ENCODE measurements around the gene SLIT3. TPM values are rescaled to one million over a fixed set of nuclear protein-coding genes. Genes with fewer than 3 reads are reported as not detected.

The SLIT3 gene
- total RNA-seq, 2 donors from 2014 or later = 6.6 to 6.7 TPM

- WGBS, 2 donors = 73 to 80% methylated on average over 5 of the region's 5 CpGs
- Histone ChIP-seq H3K4me3 (no peak overlapping the region), H3K27me3 (no peaks in the 10 kb centered on the region), H3K27ac (no peak overlapping the region), H3K4me1 (no peaks in the 10 kb centered on the region), H3K9me3 (no peaks in the 10 kb centered on the region), H3K36me3 (replicated peaks in 1 of 2; ENCODE audit: insufficient read depth in 1 of 2, low read depth in 2 of 2) (no peaks in the 10 kb centered on the region)
- intact Hi-C loops (cut with DNase I) = no loop called here
- ATAC-seq = no peak
- DNase-seq = no peak
- TF ChIP-seq POLR2A (IDR thresholded peaks at IDR 0.05) = no peak
- no peak for TF ChIP-seq CTCF (IDR thresholded peaks at IDR 0.05)
These were observed 360.9 kb downstream of the SLIT3 start for GRCh38 chr5:168939887-168940544.

- Histone ChIP-seq H3K4me3 (no peak overlapping the region), H3K27ac (no peak overlapping the region), H3K4me1 (no peaks in the 10 kb centered on the region), H3K9me3 (no peaks in the 10 kb centered on the region), H3K36me3 (replicated peaks in 1 of 2; ENCODE audit: insufficient read depth in 1 of 2, low read depth in 2 of 2) (no peaks in the 10 kb centered on the region), H3K27me3 (no peaks in the 10 kb centered on the region)
- WGBS, 2 donors = 77 to 79% methylated on average over 9 of the region's 9 CpGs
- no peak for ATAC-seq
- TF ChIP-seq POLR2A (IDR thresholded peaks at IDR 0.05) = no peak
- TF ChIP-seq CTCF (IDR thresholded peaks at IDR 0.05) = no peak
- no peak for DNase-seq
- intact Hi-C loops (cut with DNase I) = no loop called here
These were observed 361.7 kb downstream of the SLIT3 start for GRCh38 chr5:168939156-168939800.

GRCh38 chr5:168936511-168936910, 364.4 kb downstream of the SLIT3 start:
- no peaks in the 10 kb centered on the region for H3K27me3 ChIP-seq
- no peak for ATAC-seq
- WGBS, 2 donors = 82 to 84% methylated on average over 5 to 7 of the region's 7 CpGs
- H3K36me3 ChIP-seq (replicated peaks in 1 of 2; ENCODE audit: insufficient read depth in 1 of 2, low read depth in 2 of 2) = no peaks in the 10 kb centered on the region
- H3K9me3 ChIP-seq = no peaks in the 10 kb centered on the region
- no peak overlapping the region for H3K4me3 ChIP-seq
- intact Hi-C loops (cut with DNase I) = no loop called here
- H3K27ac ChIP-seq = no peak overlapping the region
- H3K4me1 ChIP-seq = no peaks in the 10 kb centered on the region
- no peak for DNase-seq
- TF ChIP-seq CTCF (IDR thresholded peaks at IDR 0.05) (no peak), POLR2A (IDR thresholded peaks at IDR 0.05) (no peak)

- intact Hi-C loops (cut with DNase I) = no loop called here
- TF ChIP-seq POLR2A (IDR thresholded peaks at IDR 0.05) (no peak), CTCF (IDR thresholded peaks at IDR 0.05) (no peak)
- no peaks in the 10 kb centered on the region for H3K4me1 ChIP-seq
- no peaks in the 10 kb centered on the region for H3K9me3 ChIP-seq
- WGBS, 2 donors = 88 to 90% methylated on average over 2 of the region's 2 CpGs
- no peak for DNase-seq
- no peaks in the 10 kb centered on the region for H3K36me3 ChIP-seq (replicated peaks in 1 of 2; ENCODE audit: insufficient read depth in 1 of 2, low read depth in 2 of 2)
- H3K4me3 ChIP-seq = no peak overlapping the region
- ATAC-seq = no peak
- H3K27me3 ChIP-seq = no peaks in the 10 kb centered on the region
- no peak overlapping the region for H3K27ac ChIP-seq
These were observed 365.8 kb downstream of the SLIT3 start for GRCh38 chr5:168935183-168935582.

DNA sequence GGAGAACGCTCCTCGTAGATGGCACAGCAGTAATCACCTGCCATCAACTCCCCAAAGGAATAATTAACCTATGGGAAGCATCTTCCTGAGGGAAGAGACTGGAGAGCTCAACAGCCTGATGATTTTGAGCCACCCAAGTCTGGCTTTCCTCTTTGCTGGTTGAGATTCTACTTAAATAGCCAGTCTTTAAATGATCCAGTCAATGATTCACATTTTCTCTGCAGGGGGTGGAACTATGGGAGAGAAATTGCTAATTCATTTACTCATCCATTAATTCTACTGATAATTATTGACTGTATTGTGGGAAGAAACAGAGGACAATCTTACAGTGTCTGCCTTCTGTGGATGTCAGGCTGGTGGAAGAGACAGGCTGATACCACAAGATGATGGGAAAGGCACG, 366.8 kb downstream of the SLIT3 start:
- WGBS, 2 donors = 71 to 76% methylated on average over 3 of the region's 3 CpGs
- Histone ChIP-seq H3K4me3 (no peak overlapping the region), H3K27me3 (no peaks in the 10 kb centered on the region), H3K4me1 (no peaks in the 10 kb centered on the region), H3K36me3 (replicated peaks in 1 of 2; ENCODE audit: insufficient read depth in 1 of 2, low read depth in 2 of 2) (no peaks in the 10 kb centered on the region), H3K9me3 (no peaks in the 10 kb centered on the region), H3K27ac (no peak overlapping the region)
- ATAC-seq (no peak), DNase-seq (no peak)
- TF ChIP-seq POLR2A (IDR thresholded peaks at IDR 0.05) (no peak), CTCF (IDR thresholded peaks at IDR 0.05) (no peak)
- intact Hi-C loops (cut with DNase I) = no loop called here
